HEK293 (cell line): Measurements from ENCODE around the gene FBXO28.
"Not testable (repeated sequence)": the region's sequence is repeated elsewhere in the genome, so short reads cannot be mapped to it uniquely, and the experiment has no call there.

Source experiments
- CTCF ChIA-PET: fragments of 350-600 bp; formaldehyde crosslinking; extraction: SDS; loops from one replicate; lab custom pipeline; 2021; ENCODE audit warnings: antibody characterized with exemption; lab: Yijun Ruan, JAX
- POLR2A ChIA-PET: fragments of 300-600 bp; formaldehyde crosslinking; extraction: SDS; loops from one replicate; lab custom pipeline; 2020; ENCODE audit warnings: antibody characterized with exemption, inconsistent platforms; lab: Yijun Ruan, JAX
- H3K27ac ChIP-seq: fragments of 200-500 bp; sonication (Bioruptor generic); 2 replicates; pipeline ENCODE4 v1.5.1; 2014; ENCODE audit warnings: low read depth, low read length, control low read depth, inconsistent platforms; ENCODE audit errors: extremely low read depth
- H3K36me3 ChIP-seq, 2 experiments: fragments of 200-500 bp in 1 of 2; sonication (Bioruptor generic) in 1 of 2; 1 replicate in 1 of 2; 2 replicates in 1 of 2; pipeline ENCODE4 v1.5.1; 2014 to 2017; ENCODE audit warnings: inconsistent platforms in 2 of 2, low read length in 2 of 2; ENCODE audit not compliant: control insufficient read depth in 2 of 2, insufficient read depth in 1 of 2
- H3K4me1 ChIP-seq: fragments of 200-500 bp; sonication (Bioruptor generic); 2 replicates; pipeline ENCODE4 v1.5.1; 2014; ENCODE audit warnings: mild to moderate bottlenecking, low read length, inconsistent platforms; ENCODE audit not compliant: control insufficient read depth, insufficient read depth
- H3K4me3 ChIP-seq: 2 replicates; pipeline ENCODE4 v1.5.1; 2011; ENCODE audit warnings: low read depth, mild to moderate bottlenecking, control low read depth, low read length, moderate library complexity
- H3K9me3 ChIP-seq: fragments of 200-500 bp; sonication (Bioruptor generic); 2 replicates; pipeline ENCODE4 v1.5.1; 2014; ENCODE audit warnings: low read depth, low read length, inconsistent platforms; ENCODE audit not compliant: control insufficient read depth, insufficient read depth
- ATF2 ChIP-seq: fragments of 450-650 bp; formaldehyde crosslinking; IDR thresholded peaks from 2 replicates; pipeline ENCODE4 v1.5.1; 2016; ENCODE audit warnings: missing biosample characterization, missing genetic modification characterization, low read depth
- FEZF1 ChIP-seq: fragments of 450-650 bp; formaldehyde crosslinking; IDR thresholded peaks from 2 replicates; pipeline ENCODE4 v1.5.1; 2016; ENCODE audit warnings: missing biosample characterization, missing genetic modification characterization
- IKZF3 ChIP-seq: fragments of 450-650 bp; IDR thresholded peaks from 2 replicates; pipeline ENCODE4 v1.5.0; 2018; ENCODE audit warnings: missing biosample characterization, mild to moderate bottlenecking, missing genetic modification characterization, moderate library complexity
- KLF1 ChIP-seq: fragments of 450-650 bp; formaldehyde crosslinking; IDR thresholded peaks from 2 replicates; pipeline ENCODE4 v1.5.1; 2016; ENCODE audit warnings: missing biosample characterization, missing genetic modification characterization
- KLF10 ChIP-seq: fragments of 450-650 bp; IDR thresholded peaks from 2 replicates; pipeline ENCODE4 v1.5.1; 2018; ENCODE audit warnings: missing biosample characterization, mild to moderate bottlenecking, missing genetic modification characterization
- PBX3 ChIP-seq: sonication (generic); formaldehyde crosslinking; IDR thresholded peaks from 2 replicates; pipeline ENCODE4 v1.8.1; 2022; ENCODE audit warnings: mild to moderate bottlenecking, moderate library complexity, missing genetic modification reagents
- PRDM4 ChIP-seq: fragments of 450-650 bp; formaldehyde crosslinking; IDR thresholded peaks from 2 replicates; pipeline ENCODE4 v1.5.1; 2017; ENCODE audit warnings: missing biosample characterization, missing genetic modification characterization
- WT1 ChIP-seq: fragments of 450-650 bp; formaldehyde crosslinking; IDR thresholded peaks from 2 replicates; pipeline ENCODE4 v1.5.1; 2016; ENCODE audit warnings: missing biosample characterization, missing genetic modification characterization
- ZFHX2 ChIP-seq: fragments of 450-650 bp; formaldehyde crosslinking; conservative IDR thresholded peaks from 2 replicates; pipeline ENCODE4 v1.5.1; 2016; ENCODE audit warnings: missing biosample characterization, missing genetic modification characterization
- ZIC2 ChIP-seq: fragments of 450-650 bp; formaldehyde crosslinking; IDR thresholded peaks from 2 replicates; pipeline ENCODE4 v1.5.1; 2016; ENCODE audit warnings: missing biosample characterization, missing genetic modification characterization
- ZNF175 ChIP-seq: fragments of 450-650 bp; formaldehyde crosslinking; IDR thresholded peaks from 2 replicates; pipeline ENCODE4 v1.5.1; 2016; ENCODE audit warnings: missing biosample characterization, missing genetic modification characterization
- ZNF302 ChIP-seq: fragments of 450-650 bp; formaldehyde crosslinking; IDR thresholded peaks from 2 replicates; pipeline ENCODE4 v1.5.1; 2016; ENCODE audit warnings: missing biosample characterization, missing genetic modification characterization, low read depth
- ZNF391 ChIP-seq: fragments of 450-650 bp; formaldehyde crosslinking; IDR thresholded peaks from 2 replicates; pipeline ENCODE4 v1.5.1; 2016; ENCODE audit warnings: low read depth, missing biosample characterization, missing genetic modification characterization, borderline replicate concordance
- ZNF426 ChIP-seq: fragments of 450-650 bp; formaldehyde crosslinking; IDR thresholded peaks from 2 replicates; pipeline ENCODE4 v1.5.1; 2017; ENCODE audit warnings: missing biosample characterization, missing genetic modification characterization, mild to moderate bottlenecking, inconsistent platforms, moderate library complexity
- ZNF521 ChIP-seq: fragments of 450-650 bp; formaldehyde crosslinking; IDR thresholded peaks from 2 replicates; pipeline ENCODE4 v1.5.1; 2017; ENCODE audit warnings: missing biosample characterization, mild to moderate bottlenecking, missing genetic modification characterization
- ZNF561 ChIP-seq: fragments of 450-650 bp; IDR thresholded peaks from 2 replicates; pipeline ENCODE4 v1.5.1; 2018; ENCODE audit warnings: missing biosample characterization, missing genetic modification characterization, borderline replicate concordance
- ZNF610 ChIP-seq: fragments of 450-650 bp; formaldehyde crosslinking; IDR thresholded peaks from 2 replicates; pipeline ENCODE4 v1.5.1; 2016; ENCODE audit warnings: missing biosample characterization, missing genetic modification characterization, borderline replicate concordance
- ZNF707 ChIP-seq: fragments of 450-650 bp; formaldehyde crosslinking; IDR thresholded peaks from 2 replicates; pipeline ENCODE4 v1.5.1; 2016; ENCODE audit warnings: missing biosample characterization, missing genetic modification characterization
- ZNF837 ChIP-seq: fragments of 450-650 bp; formaldehyde crosslinking; IDR thresholded peaks from 2 replicates; pipeline ENCODE4 v1.5.1; 2016; ENCODE audit warnings: missing biosample characterization, missing genetic modification characterization

The FBXO28 gene

GRCh38 chr1:224070521-224070920 is 43.4 kb upstream of the FBXO28 start:
- POLR2A ChIA-PET, result interaction anchor here (0.6 kb wide), 1 partner anchor 294 kb away, joined by 5 read pairs; no protein-coding TSS in a partner anchor
- no peak for TF ChIP-seq ZNF426
- TF ChIP-seq ZNF391 (tag by site-specific recombination), result no peak
- no peak for TF ChIP-seq ZNF302 (tag by site-specific recombination)
- no peak for TF ChIP-seq ZNF561 (tag by site-specific recombination)
- TF ChIP-seq ZIC2 (tag by site-specific recombination), result no peak
- TF ChIP-seq FEZF1 (tag by site-specific recombination), result no peak
- TF ChIP-seq KLF1 (tag by site-specific recombination), result no peak
- TF ChIP-seq ZNF707 (tag by site-specific recombination), result no peak
- no peak for TF ChIP-seq KLF10 (tag by site-specific recombination)
- TF ChIP-seq ZFHX2 (tag by site-specific recombination), result no peak
- no peak for TF ChIP-seq ZNF610 (tag by site-specific recombination)
- TF ChIP-seq ZNF837 (tag by site-specific recombination), result no peak
- TF ChIP-seq, all 188 proteins: peak for 0

GRCh38 chr1:224076407-224076806 is 37.5 kb upstream of the FBXO28 start:
- TF ChIP-seq IKZF3 (no peak), ZNF175 (no peak)
- no peaks in the 10 kb centered on the region for H3K4me1 ChIP-seq
- ChIA-PET CTCF (interaction anchor here (0.7 to 1.0 kb wide), 2 partner anchors 25 to 383 kb away, joined by 3 to 6 read pairs; no protein-coding TSS in a partner anchor), POLR2A (no interaction called here)
- no peaks in the 10 kb centered on the region for H3K9me3 ChIP-seq
- H3K27ac ChIP-seq, result no peak overlapping the region
- H3K4me3 ChIP-seq, result no peak overlapping the region
- no peaks in the 10 kb centered on the region for H3K36me3 ChIP-seq

More at GRCh38 chr1:224070521-224070920, 43.4 kb upstream of the FBXO28 start:
- Histone ChIP-seq H3K4me1 (peaks cover 13% of the 10 kb centered on the region), H3K27ac (no peak overlapping the region), H3K9me3 (no peaks in the 10 kb centered on the region), H3K4me3 (no peak overlapping the region), H3K36me3 (no peaks in the 10 kb centered on the region)
- CTCF ChIA-PET, result interaction anchor here (0.7 to 4.8 kb wide), 2 partner anchors 20 to 123 kb away, joined by 3 to 27 read pairs; no protein-coding TSS in a partner anchor

GRCh38 chr1:224079644-224080043 is 34.3 kb upstream of the FBXO28 start:
- CTCF ChIA-PET, POLR2A ChIA-PET, H3K9me3 ChIP-seq, H3K36me3 ChIP-seq, H3K4me3 ChIP-seq, H3K4me1 ChIP-seq, H3K27ac ChIP-seq: not testable (repeated sequence)

GRCh38 chr1:224080115-224080774 is 33.7 kb upstream of the FBXO28 start:
- ChIA-PET POLR2A (no interaction called here), CTCF (interaction anchor here (1.1 to 1.8 kb wide), 2 partner anchors 20 to 253 kb away, joined by 3 to 6 read pairs; no protein-coding TSS in a partner anchor)
- no peaks in the 10 kb centered on the region for H3K4me1 ChIP-seq
- no peak overlapping the region for H3K4me3 ChIP-seq
- H3K9me3 ChIP-seq, result no peaks in the 10 kb centered on the region
- no peak overlapping the region for H3K27ac ChIP-seq
- H3K36me3 ChIP-seq, result no peaks in the 10 kb centered on the region
- TF ChIP-seq WT1 (tag by site-specific recombination) (peak; percentile 49; the same call in 1 of the 2 replicates), ZNF521 (no peak)

- ChIA-PET CTCF (interaction anchor here (1.3 to 1.8 kb wide), 2 partner anchors 32 to 252 kb away, joined by 3 to 6 read pairs; no protein-coding TSS in a partner anchor), POLR2A (no interaction called here)
- H3K4me3 ChIP-seq, result no peak overlapping the region
- no peak for TF ChIP-seq PRDM4 (tag by site-specific recombination)
- TF ChIP-seq ATF2 (tag by site-specific recombination), result peak; percentile 39; the same call in 1 of the 2 replicates
- TF ChIP-seq PBX3 (CRISPR knock-in tag), result no peak
- H3K36me3 ChIP-seq, result no peaks in the 10 kb centered on the region
- H3K9me3 ChIP-seq, result no peaks in the 10 kb centered on the region
- H3K27ac ChIP-seq, result no peak overlapping the region
- no peaks in the 10 kb centered on the region for H3K4me1 ChIP-seq
These were observed 32.3 kb upstream of the FBXO28 start for GRCh38 chr1:224081604-224082003.
